SW480 (cell line): ENCODE measurements around the gene SCGN.

Source experiments
- DNase-seq: peaks from one replicate; pipeline ENCODE4 v3.0.0-alpha.2; 2016; ENCODE audit warnings: low spot score

Gene SCGN

GRCh38 chr6:25686856-25687255 lies 34.8 kb downstream of the SCGN start:
- no peak for DNase-seq

DNA sequence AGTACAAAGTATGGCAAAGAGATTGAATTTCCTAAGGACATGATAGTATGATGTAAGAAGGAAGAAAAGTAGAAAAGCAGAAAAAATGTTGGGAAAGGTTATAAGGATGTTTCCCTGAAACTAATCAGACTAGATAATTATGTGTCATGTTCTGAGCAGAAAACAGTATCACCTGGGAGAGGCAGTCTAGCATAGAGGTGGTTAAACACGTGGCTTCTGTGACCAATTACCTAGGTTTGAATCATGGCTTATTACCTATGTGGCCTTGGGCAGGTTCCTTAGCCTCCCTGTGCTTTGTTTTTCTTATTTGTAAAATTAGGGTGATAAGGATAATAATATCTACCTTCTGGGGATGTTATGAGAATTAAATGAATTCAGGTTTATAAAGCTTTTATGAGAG lies 38.0 kb downstream of the SCGN start:
- DNase-seq, result no peak

GRCh38 chr6:25691894-25692293 lies 39.9 kb downstream of the SCGN start:
- no peak for DNase-seq

GRCh38 chr6:25692472-25692871 lies 40.5 kb downstream of the SCGN start:
- DNase-seq, result no peak

- no peak for DNase-seq
Observed at GRCh38 chr6:25694366-25694765, 42.4 kb downstream of the SCGN start.

DNA sequence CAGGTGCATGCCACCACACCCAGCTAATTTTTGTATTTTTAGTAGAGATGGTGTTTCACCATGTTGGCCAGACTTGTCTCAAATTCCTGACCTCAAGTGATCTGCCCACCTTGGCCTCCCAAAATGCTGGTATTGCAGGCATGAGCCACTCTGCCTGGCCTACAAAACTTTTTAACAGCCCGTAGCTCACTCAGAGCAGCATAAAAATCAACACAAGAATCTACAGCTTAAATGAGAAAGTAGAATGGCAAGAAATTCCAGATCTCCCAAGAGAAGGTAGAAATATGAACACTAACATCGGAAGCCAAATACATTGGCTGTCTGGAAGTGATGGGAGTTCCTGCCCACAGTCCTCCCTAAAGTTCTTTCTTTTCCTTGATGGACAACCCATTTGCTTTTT lies 43.7 kb downstream of the SCGN start:
- no peak for DNase-seq

- DNase-seq, result no peak
Observed at GRCh38 chr6:25697537-25698340, 45.7 kb downstream of the SCGN start.

- no peak for DNase-seq
Observed at GRCh38 chr6:25698631-25699030, 46.6 kb downstream of the SCGN start.

DNA sequence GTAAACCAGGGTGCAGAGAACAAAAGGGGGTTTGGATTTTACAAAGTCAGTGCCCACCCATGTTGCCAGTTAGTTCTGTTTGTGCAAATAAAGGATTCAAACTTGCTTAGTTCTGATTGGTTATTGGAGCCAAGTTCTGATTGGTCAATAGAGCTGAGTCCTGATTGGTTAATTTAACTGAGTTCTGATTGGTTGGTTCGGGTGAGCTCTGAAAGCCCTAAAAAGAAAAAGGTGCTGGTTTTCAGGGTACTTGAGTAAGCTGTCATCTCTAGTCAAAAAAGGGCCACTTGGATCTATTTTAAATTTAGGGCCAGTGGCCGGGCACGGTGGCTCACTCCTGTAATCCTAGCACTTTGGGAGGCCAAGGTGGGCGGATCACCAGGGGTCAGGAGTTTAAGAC lies 47.6 kb downstream of the SCGN start:
- no peak for DNase-seq

- DNase-seq, result no peak
Observed at GRCh38 chr6:25700761-25701160, 48.7 kb downstream of the SCGN start.

- DNase-seq, result no peak
Observed at GRCh38 chr6:25701807-25702206, 49.8 kb downstream of the SCGN start.

DNA sequence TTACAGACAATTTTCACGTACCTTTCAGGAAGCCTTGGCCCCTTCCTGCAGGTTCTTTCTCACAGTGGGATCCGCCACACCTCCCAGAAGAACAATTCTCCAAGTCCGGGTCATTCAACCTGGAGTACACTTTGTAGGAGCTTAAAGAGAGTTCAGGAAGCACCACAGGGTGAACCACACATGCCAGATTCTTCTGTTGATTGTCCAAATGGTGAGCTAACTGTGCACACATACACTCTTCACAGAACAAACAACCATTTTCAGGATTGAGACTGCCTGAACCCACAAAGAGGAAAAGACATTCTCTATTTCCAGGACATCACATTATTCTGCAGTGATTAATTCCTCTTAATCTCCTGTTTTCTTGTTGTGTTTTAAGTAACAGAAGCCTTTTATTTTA lies 51.0 kb downstream of the SCGN start:
- no peak for DNase-seq

DNA sequence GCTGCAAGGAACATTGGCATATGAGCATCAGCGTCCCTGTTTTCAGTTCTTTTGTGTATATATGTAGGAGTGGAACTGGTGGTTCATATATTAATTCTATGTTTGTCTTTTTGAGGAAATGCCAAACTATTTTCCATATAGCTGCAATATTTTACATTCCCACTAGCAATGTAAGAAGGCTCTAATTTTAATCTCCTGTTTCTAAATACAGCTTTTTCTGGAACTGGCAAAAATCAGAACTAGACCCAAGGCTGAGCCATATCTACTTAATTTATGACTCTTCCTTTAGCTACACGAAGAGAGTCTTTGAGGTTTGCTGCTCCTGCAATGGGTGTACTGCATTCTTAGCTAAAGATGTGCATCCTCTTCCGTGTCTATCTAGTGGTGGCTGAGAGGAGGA lies 52.0 kb downstream of the SCGN start:
- DNase-seq, result no peak

DNA sequence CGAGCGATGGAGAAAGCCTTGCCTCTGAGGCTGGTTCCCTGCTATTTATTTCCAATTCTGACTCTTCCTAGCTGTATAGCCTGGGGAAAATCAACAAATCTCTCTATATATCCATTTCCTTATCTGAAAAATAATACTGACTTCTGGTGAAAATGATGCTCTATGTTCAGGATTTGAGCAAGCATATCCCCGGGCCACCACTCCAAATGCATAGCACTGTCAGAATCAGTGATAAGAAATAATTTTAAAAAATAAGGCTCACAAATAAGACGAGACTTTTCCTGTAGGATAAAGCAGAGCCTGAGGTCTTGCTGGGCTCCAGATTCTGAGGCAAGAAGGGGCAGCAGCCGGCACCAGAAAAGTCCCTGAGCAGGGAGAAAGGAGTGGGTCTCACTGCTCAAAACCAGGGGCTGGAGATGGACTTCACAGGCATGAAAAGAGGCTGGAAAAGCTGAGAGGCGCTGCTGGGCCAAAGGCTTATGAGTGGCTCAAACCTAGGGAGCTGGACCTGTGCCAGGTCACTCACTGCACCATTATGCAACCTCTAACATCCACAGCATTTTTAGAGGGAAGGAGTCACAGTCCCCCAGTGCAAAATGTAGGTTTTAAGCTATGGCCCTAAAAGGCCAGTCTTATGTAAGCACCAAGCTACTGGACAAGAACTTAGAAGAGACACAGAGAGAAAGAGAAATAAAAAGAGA lies 54.4 kb downstream of the SCGN start:
- no peak for DNase-seq

DNA sequence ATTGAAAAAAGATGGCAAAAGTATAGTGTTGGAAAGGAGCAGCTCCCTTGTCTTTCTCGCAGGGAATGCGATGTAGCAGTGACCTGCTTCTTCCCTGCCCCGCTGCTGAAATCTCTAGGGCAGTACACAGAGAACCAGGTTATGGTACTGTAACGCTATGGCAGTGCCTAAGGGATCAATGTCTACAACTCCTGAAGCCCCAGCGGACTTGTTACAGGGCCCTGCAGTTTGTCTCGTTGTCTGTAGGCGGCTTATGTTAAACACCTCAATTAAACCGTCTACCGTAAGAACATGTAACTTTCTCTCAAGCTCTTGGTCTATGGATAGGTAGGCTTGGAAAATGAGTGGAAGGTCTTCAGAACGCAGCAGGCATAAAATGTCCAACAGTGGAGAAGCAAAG lies 57.7 kb downstream of the SCGN start:
- DNase-seq, result no peak

DNA sequence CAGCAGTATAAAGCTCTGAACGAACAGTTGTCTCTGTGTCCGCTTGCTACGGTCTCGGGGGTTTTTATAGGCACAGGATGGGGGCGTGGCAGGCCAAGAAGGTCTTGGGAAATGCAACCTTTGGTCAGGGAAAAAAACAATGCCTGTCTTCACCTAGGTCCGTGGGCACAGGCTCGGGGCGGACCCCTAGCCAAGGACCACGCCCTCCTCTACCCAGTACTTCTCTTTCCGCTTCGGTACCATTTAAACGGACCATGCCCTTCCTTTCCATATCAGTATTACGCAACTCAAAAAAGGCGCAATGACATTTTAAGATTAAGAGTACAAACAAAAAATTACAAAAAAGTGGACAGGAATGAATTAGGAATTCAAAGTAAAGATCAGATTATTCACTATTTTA lies 58.3 kb downstream of the SCGN start:
- DNase-seq, result no peak

DNA sequence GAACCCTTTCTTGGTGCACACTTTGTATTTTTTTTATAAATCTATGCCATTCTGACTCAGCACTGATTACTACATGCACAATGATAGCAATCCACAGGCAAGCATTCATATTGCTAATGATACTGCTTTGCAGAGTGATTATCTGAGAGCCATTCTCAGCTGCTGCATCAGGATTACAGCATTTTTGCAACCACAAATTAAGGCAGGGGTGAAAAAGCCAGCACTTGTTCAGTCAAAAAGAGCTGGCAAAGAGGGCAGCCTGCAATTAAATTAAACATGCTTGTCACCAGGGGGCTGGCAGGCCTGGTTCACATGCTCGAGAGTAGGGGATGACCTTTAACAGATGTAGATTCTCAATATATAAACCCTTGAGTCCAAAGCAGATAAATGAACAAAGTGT lies 61.8 kb downstream of the SCGN start:
- no peak for DNase-seq

DNA sequence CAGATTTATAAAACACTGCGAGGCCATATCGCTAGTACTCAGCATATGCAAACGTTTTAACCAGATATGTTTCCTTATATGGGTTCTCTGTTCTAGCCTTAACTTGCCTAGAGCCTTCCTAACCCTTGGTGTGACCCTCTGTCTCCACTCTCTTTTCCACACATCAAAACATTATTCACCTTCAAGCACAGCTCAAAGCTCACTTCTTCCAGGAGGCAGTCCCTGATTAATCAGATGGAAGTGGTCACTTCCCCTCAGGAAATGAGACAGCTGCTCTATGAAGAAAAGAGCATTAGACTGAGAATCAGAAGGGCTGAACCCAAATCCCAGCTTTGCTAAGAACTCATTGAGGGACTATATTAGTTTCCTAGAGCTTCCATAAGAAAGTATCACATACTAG lies 62.8 kb downstream of the SCGN start:
- DNase-seq, result no peak

DNA sequence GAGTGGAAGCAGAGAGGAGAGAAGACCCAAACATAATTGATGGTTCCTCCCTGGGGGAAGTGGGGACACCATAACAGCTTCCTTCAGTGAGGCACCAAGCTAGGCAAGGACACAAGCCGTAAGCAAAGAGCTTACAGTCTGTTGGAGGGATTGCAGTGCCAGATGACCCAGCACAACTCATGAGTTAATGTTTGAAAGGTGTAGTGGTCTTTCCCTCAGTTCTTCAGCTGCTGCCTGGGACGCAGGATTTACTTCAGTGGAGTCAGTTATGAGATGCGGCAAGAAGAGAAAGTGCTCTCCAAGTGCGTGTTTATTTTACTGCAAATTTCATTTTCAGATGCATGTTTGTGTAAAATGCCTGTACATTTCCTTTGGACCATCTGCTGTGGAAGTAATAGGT lies 63.8 kb downstream of the SCGN start:
- no peak for DNase-seq

GRCh38 chr6:25717866-25718740 lies 66.1 kb downstream of the SCGN start:
- peak; percentile 8 for DNase-seq

DNA sequence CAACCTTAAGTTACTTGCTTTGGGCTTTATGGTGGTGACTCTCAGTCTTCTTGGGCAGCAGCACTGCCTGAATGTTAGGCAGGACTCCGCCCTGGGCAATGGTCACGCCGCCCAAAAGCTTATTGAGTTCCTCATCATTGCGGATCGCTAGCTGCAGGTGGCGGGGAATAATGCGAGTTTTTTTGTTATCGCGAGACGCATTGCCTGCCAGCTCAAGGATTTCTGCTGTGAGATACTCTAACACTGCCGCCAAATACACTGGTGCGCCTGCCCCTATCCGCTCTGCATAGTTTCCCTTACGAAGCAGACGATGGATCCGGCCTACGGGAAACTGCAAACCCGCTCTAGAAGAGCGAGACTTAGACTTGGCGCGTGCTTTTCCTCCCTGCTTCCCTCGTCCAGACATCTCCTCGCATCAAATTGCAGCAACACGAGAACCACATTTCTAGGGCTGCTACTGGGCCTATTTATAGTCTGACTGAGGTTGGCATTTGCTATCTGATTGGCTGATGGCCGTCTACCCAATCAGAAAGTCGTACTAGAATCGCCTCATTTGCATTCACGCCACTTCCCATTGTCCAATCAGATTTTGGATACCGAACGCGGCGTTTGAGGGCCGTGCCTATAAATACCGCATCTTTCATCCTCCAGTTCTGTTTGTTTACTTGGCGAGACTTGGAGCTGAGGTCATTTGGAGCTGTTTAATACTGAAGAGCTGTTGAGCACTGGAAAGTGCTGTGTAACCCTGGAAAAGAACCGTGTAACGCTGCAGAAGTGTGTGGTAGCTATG lies 74.3 kb downstream of the SCGN start:
- DNase-seq, result no peak

- DNase-seq, result no peak
Observed at GRCh38 chr6:25727028-25727427, 75.0 kb downstream of the SCGN start.
